Measurements from ENCODE around the gene RASGRF1.

- TF ChIP-seq CTCF (IDR thresholded peaks at IDR 0.05) (no peak), POLR2A (IDR thresholded peaks at IDR 0.05) (no peak)
Observed at GRCh38 chr15:79113831-79114230, 23.3 kb upstream of the RASGRF1 start.
